Neural cell (in vitro differentiated cells): ENCODE results near the gene TEX261. TPM values are rescaled to one million over a fixed set of nuclear protein-coding genes. Genes with fewer than 3 reads are reported as not detected.

Source experiments
- H2AFZ ChIP-seq: fragments of 200-600, 300-800 bp; sonication (generic), shearing (Covaris generic); 2 replicates; pipeline ENCODE4 v1.6.0; 2014; ENCODE audit warnings: low read depth, mild to moderate bottlenecking, antibody characterized with exemption, low read length, moderate library complexity
- H3F3A ChIP-seq: fragments of 200-600 bp; shearing (Covaris generic); 2 replicates; pipeline ENCODE4 v1.6.1; 2016; ENCODE audit warnings: mild to moderate bottlenecking, moderate library complexity, mixed read lengths, antibody characterized with exemption, low read length; ENCODE audit not compliant: insufficient read depth, poor library complexity, severe bottlenecking
- H3K27ac ChIP-seq: fragments of 200-600, 300-800 bp; sonication (generic), shearing (Covaris generic); 2 replicates; pipeline ENCODE4 v1.5.1; 2014; ENCODE audit warnings: mild to moderate bottlenecking, low read length, moderate library complexity
- H3K27me3 ChIP-seq: fragments of 300-800, 200-600 bp; sonication (generic), shearing (Covaris generic); 2 replicates; pipeline ENCODE4 v1.6.0; 2014; ENCODE audit warnings: mild to moderate bottlenecking, low read depth, low read length, moderate library complexity; ENCODE audit not compliant: insufficient read depth
- H3K36me3 ChIP-seq: fragments of 300-800, 200-600 bp; sonication (generic), shearing (Covaris generic); 2 replicates; pipeline ENCODE4 v1.5.1; 2014; ENCODE audit warnings: mild to moderate bottlenecking, antibody characterized with exemption, low read length, moderate library complexity; ENCODE audit not compliant: insufficient read depth
- H3K4me2 ChIP-seq: fragments of 300-800, 200-600 bp; sonication (generic), shearing (Covaris generic); 2 replicates; pipeline ENCODE4 v1.6.0; 2014; ENCODE audit warnings: mild to moderate bottlenecking, low read length
- H3K4me3 ChIP-seq: fragments of 300-800, 200-600 bp; sonication (generic), shearing (Covaris generic); 2 replicates; pipeline ENCODE4 v1.5.1; 2014; ENCODE audit warnings: mild to moderate bottlenecking, low read length, moderate library complexity
- H3K79me2 ChIP-seq: fragments of 200-600 bp; shearing (Covaris generic); replicated peaks from 2 replicates; pipeline ENCODE4 v1.6.0; 2014; ENCODE audit warnings: mild to moderate bottlenecking, low read length, moderate library complexity; ENCODE audit not compliant: insufficient read depth
- H3K9ac ChIP-seq: fragments of 300-800, 200-600 bp; sonication (generic), shearing (Covaris generic); 2 replicates; pipeline ENCODE4 v1.6.1; 2016; ENCODE audit warnings: mild to moderate bottlenecking, low read length, mixed read lengths
- H3K9me2 ChIP-seq: fragments of 200-600 bp; shearing (Covaris generic); 2 replicates; pipeline ENCODE4 v1.6.1; 2016; ENCODE audit warnings: mild to moderate bottlenecking, low read length, mixed read lengths; ENCODE audit not compliant: insufficient read depth
- H3K9me3 ChIP-seq: fragments of 200-600, 300-800 bp; sonication (generic), shearing (Covaris generic); 2 replicates; pipeline ENCODE4 v1.6.1; 2016; ENCODE audit warnings: mild to moderate bottlenecking, mixed run types, low read length, moderate library complexity, mixed read lengths
- H4K20me1 ChIP-seq: fragments of 200-600 bp; shearing (Covaris generic); 2 replicates; pipeline ENCODE4 v1.6.1; 2016; ENCODE audit warnings: mild to moderate bottlenecking, mixed run types; ENCODE audit not compliant: insufficient read depth
- CTCF ChIP-seq: fragments of 450-650 bp; IDR thresholded peaks from 2 replicates; pipeline ENCODE4 v1.5.1; 2014; ENCODE audit warnings: antibody characterized with exemption, mild to moderate bottlenecking, moderate library complexity; ENCODE audit not compliant: poor library complexity, severe bottlenecking
- EP300 ChIP-seq: fragments of 450-650 bp; conservative IDR thresholded peaks from 2 replicates; pipeline ENCODE4 v1.6.1; 2014; ENCODE audit warnings: antibody characterized with exemption, mild to moderate bottlenecking, moderate library complexity; ENCODE audit not compliant: poor library complexity, severe bottlenecking
- EZH2 ChIP-seq: fragments of 200-600, 300-800 bp; shearing (Covaris generic), sonication (generic); IDR thresholded peaks from 2 replicates; pipeline ENCODE4 v1.6.1; 2014; ENCODE audit warnings: antibody characterized with exemption, low read length, borderline replicate concordance, mild to moderate bottlenecking; ENCODE audit not compliant: insufficient read depth, poor library complexity, severe bottlenecking
- MXI1 ChIP-seq: fragments of 450-650 bp; conservative IDR thresholded peaks from 2 replicates; pipeline ENCODE4 v1.6.1; 2014; ENCODE audit warnings: antibody characterized with exemption, mild to moderate bottlenecking; ENCODE audit not compliant: poor library complexity, severe bottlenecking
- POLR2AphosphoS5 ChIP-seq: IDR thresholded peaks from 2 replicates; pipeline ENCODE4 v1.6.1; 2012
- RAD21 ChIP-seq: fragments of 450-650 bp; conservative IDR thresholded peaks from 2 replicates; pipeline ENCODE4 v1.6.1; 2014; ENCODE audit warnings: antibody characterized with exemption, mild to moderate bottlenecking, moderate library complexity
- REST ChIP-seq: IDR thresholded peaks from 2 replicates; pipeline ENCODE4 v1.6.1; 2012; ENCODE audit warnings: borderline replicate concordance
- SMC3 ChIP-seq: fragments of 450-650 bp; conservative IDR thresholded peaks from 2 replicates; pipeline ENCODE4 v1.6.1; 2014; ENCODE audit warnings: antibody characterized with exemption, mild to moderate bottlenecking, moderate library complexity; ENCODE audit not compliant: poor library complexity
- TAF1 ChIP-seq: IDR thresholded peaks from 2 replicates; pipeline ENCODE4 v1.6.1; 2012; ENCODE audit warnings: low read depth
- polyA plus RNA-seq: library from polyadenylated mRNA; depleted of rRNA; stranded (reverse); fragments of >200 nt; gene quantifications from 2 replicates; pipeline ENCODE4 v1.2.3, GENCODE V29; 2014

Gene TEX261
- polyA plus RNA-seq, 1 donor from 2014 or later, result 48.2 TPM

GRCh38 chr2:70954886-70955285 is 39.8 kb downstream of the TEX261 start:
- Histone ChIP-seq H3F3A (no peaks in the 10 kb centered on the region), H3K79me2 (no peaks in the 10 kb centered on the region), H3K27ac (no peak overlapping the region), H3K9ac (no peak overlapping the region), H3K4me3 (no peak overlapping the region), H3K9me3 (no peaks in the 10 kb centered on the region), H3K4me2 (no peak overlapping the region), H4K20me1 (no peaks in the 10 kb centered on the region), H3K9me2 (no peaks in the 10 kb centered on the region), H3K36me3 (no peaks in the 10 kb centered on the region), H3K27me3 (peaks cover 5% of the 10 kb centered on the region), H2AFZ (no peak overlapping the region)
- TF ChIP-seq POLR2AphosphoS5 (no peak), REST (no peak), SMC3 (no peak), EP300 (no peak), CTCF (no peak), TAF1 (no peak), RAD21 (no peak), EZH2 (no peak), MXI1 (no peak)

GRCh38 chr2:70949086-70949485 is 45.6 kb downstream of the TEX261 start:
- Histone ChIP-seq H3K27me3 (peaks cover 23% of the 10 kb centered on the region), H3F3A (no peaks in the 10 kb centered on the region), H2AFZ (no peak overlapping the region), H4K20me1 (no peaks in the 10 kb centered on the region), H3K4me2 (no peak overlapping the region), H3K27ac (no peak overlapping the region), H3K9me3 (no peaks in the 10 kb centered on the region), H3K9me2 (no peaks in the 10 kb centered on the region), H3K9ac (no peak overlapping the region), H3K36me3 (no peaks in the 10 kb centered on the region), H3K79me2 (no peaks in the 10 kb centered on the region), H3K4me3 (no peak overlapping the region)
- TF ChIP-seq EP300 (no peak), CTCF (no peak), MXI1 (no peak), EZH2 (no peak), RAD21 (no peak), TAF1 (no peak), SMC3 (no peak), POLR2AphosphoS5 (no peak), REST (no peak)
